CD14-positive monocyte (primary cell): Measurements from ENCODE around the gene GIMAP5. TPM values are rescaled to one million over a fixed set of nuclear protein-coding genes. Genes with fewer than 3 reads are reported as not detected.

Source experiments
- DNase-seq, 3 donors: peaks; one replicate each; pipeline ENCODE4 v3.0.0-alpha.2; 2011 to 2022
- H2AFZ ChIP-seq: 2 replicates; pipeline ENCODE4 v1.6.0; 2012; ENCODE audit warnings: mild to moderate bottlenecking, low read depth, low read length, inconsistent platforms; ENCODE audit not compliant: insufficient read depth, poor library complexity, severe bottlenecking
- H3K27ac ChIP-seq, 2 donors: 1 replicate in 1 of 2; 2 replicates in 1 of 2; pipeline ENCODE4 v1.5.1; 2012 to 2013; ENCODE audit warnings: low read length in 2 of 2, control low read depth in 1 of 2, inconsistent platforms in 1 of 2, low read depth in 1 of 2, mild to moderate bottlenecking in 1 of 2
- H3K27me3 ChIP-seq, 2 donors: one replicate each; pipeline versions ENCODE4 v1.6.0 to v1.6.1; 2011 to 2013; ENCODE audit warnings: low read length in 2 of 2; ENCODE audit not compliant: control insufficient read depth in 2 of 2, insufficient read depth in 2 of 2
- H3K36me3 ChIP-seq, 2 donors: replicated peaks in 1 of 2; 1 replicate in 1 of 2; 2 replicates in 1 of 2; pipeline versions ENCODE4 v1.5.1 to v1.6.1; 2012 to 2013; ENCODE audit warnings: low read length in 2 of 2, control low read depth in 1 of 2, inconsistent platforms in 1 of 2, mild to moderate bottlenecking in 1 of 2; ENCODE audit not compliant: insufficient read depth in 2 of 2, control insufficient read depth in 1 of 2
- H3K4me1 ChIP-seq, 2 donors: 1 replicate in 1 of 2; 2 replicates in 1 of 2; pipeline versions ENCODE4 v1.5.1 to v1.6.1; 2012 to 2013; ENCODE audit warnings: low read length in 2 of 2, control low read depth in 1 of 2, inconsistent platforms in 1 of 2, mild to moderate bottlenecking in 1 of 2, moderate library complexity in 1 of 2; ENCODE audit not compliant: insufficient read depth in 2 of 2, control insufficient read depth in 1 of 2
- H3K4me2 ChIP-seq: replicated peaks from 2 replicates; pipeline ENCODE3; 2012; ENCODE audit warnings: low read length, moderate library complexity, mild to moderate bottlenecking; ENCODE audit not compliant: poor library complexity, severe bottlenecking; ENCODE audit errors: extremely low read depth
- H3K4me3 ChIP-seq, 3 experiments: fragments of 200-600 bp in 1 of 3; sonication (generic) in 1 of 3; replicated peaks in 1 of 3; 1 replicate in 2 of 3; 2 replicates in 1 of 3; pipeline ENCODE4 v1.5.1; 2011 to 2013; ENCODE audit warnings: low read length in 3 of 3, mild to moderate bottlenecking in 3 of 3, control low read depth in 2 of 3, low read depth in 2 of 3, inconsistent platforms in 1 of 3, moderate library complexity in 1 of 3
- H3K79me2 ChIP-seq: 2 replicates; pipeline ENCODE4 v1.6.0; 2012; ENCODE audit warnings: mild to moderate bottlenecking, control low read depth, inconsistent platforms, low read length, moderate library complexity; ENCODE audit not compliant: insufficient read depth
- H3K9ac ChIP-seq: 2 replicates; pipeline ENCODE4 v1.6.0; 2017; ENCODE audit warnings: low read length, mild to moderate bottlenecking; ENCODE audit not compliant: insufficient read depth, poor library complexity, severe bottlenecking
- H3K9me3 ChIP-seq, 2 donors: replicated peaks in 1 of 2; 1 replicate in 1 of 2; 2 replicates in 1 of 2; pipeline versions ENCODE4 v1.5.1 to v1.6.1; 2012 to 2013; ENCODE audit warnings: low read length in 2 of 2, control low read depth in 1 of 2; ENCODE audit not compliant: control insufficient read depth in 1 of 2, insufficient read depth in 1 of 2
- H4K20me1 ChIP-seq: 2 replicates; pipeline ENCODE4 v1.6.0; 2012; ENCODE audit warnings: mild to moderate bottlenecking, low read length, control low read depth, moderate library complexity; ENCODE audit not compliant: insufficient read depth
- H3K27ac Mint-ChIP-seq, 7 donors: one replicate each; pipeline ENCODE4 v1.8.0; 2020; ENCODE audit warnings: mild to moderate bottlenecking in 7 of 7, mixed read lengths in 7 of 7, moderate library complexity in 6 of 7, inconsistent platforms in 2 of 7
- H3K27me3 Mint-ChIP-seq, 3 donors: one replicate each; pipeline ENCODE4 v1.8.0; 2021 to 2022; ENCODE audit warnings: low read depth in 3 of 3, mild to moderate bottlenecking in 3 of 3, mixed read lengths in 3 of 3, moderate library complexity in 3 of 3, inconsistent platforms in 1 of 3
- H3K36me3 Mint-ChIP-seq, 2 donors: one replicate each; pipeline ENCODE4 v1.8.0; 2020; ENCODE audit warnings: mixed read lengths in 2 of 2, inconsistent platforms in 1 of 2, mild to moderate bottlenecking in 1 of 2
- H3K4me1 Mint-ChIP-seq: one replicate; pipeline ENCODE4 v1.8.0; 2020; ENCODE audit warnings: mild to moderate bottlenecking, mixed read lengths
- H3K4me3 Mint-ChIP-seq, 2 donors: one replicate each; pipeline ENCODE4 v1.8.0; 2020; ENCODE audit warnings: mild to moderate bottlenecking in 2 of 2, mixed read lengths in 2 of 2, moderate library complexity in 1 of 2
- H3K9me3 Mint-ChIP-seq, 7 donors: one replicate each; pipeline ENCODE4 v1.8.0; 2020 to 2022; ENCODE audit warnings: mixed read lengths in 7 of 7, mild to moderate bottlenecking in 6 of 7, moderate library complexity in 6 of 7, inconsistent platforms in 2 of 7
- WGBS: methylation state at CpG from one replicate; pipeline ENCODE4 v1.1.5; 2013; ENCODE audit warnings: missing lambda C conversion rate; ENCODE audit not compliant: insufficient coverage; 5-methylcytosine and 5-hydroxymethylcytosine counted together
- intact Hi-C, 2 donors: fragments of 100-400 bp; cut with micrococcal nuclease; formaldehyde crosslinking; loops; one replicate each; pipeline versions ENCODE4 v1.15.0 to v1.15.1; 2023
- polyA plus RNA-seq, 3 donors: library from polyadenylated mRNA; depleted of rRNA in 1 of 3; unstranded in 2 of 3; stranded (reverse) in 1 of 3; fragments of 300-500 nt in 2 of 3; fragments of >200 nt in 1 of 3; fragmentation: Illumina TruSeq in 2 of 3; gene quantifications; 1 replicate in 2 of 3; 2 replicates in 1 of 3; pipeline ENCODE4 v1.2.3, GENCODE V29; 2012 to 2021
- TF ChIP-seq, protein P1 (sequence below): fragments of 200-600 bp; IDR thresholded peaks from one replicate; pipeline ENCODE4 v1.8.0; 2022; ENCODE audit warnings: antibody characterized with exemption, mild to moderate bottlenecking

Gene GIMAP5
- polyA plus RNA-seq, 3 donors, result 13.4 to 17.1 (median 14.4) TPM

DNA sequence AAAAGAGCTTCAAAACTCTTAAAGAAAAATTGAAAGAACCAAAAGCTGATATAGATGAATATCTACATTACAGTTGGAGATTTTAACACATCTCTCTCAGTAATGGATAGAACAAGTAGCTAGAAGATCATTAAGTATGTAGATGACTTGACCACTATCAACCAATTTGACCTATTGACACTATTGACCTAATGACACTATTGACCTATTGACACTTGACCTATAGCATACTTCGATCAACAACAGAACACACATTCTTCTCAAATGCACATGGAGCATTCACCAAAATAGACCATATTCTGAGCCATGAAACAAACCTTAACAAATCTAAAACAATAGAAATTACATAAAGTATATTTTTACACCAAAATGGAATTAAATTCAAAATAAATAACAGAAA is 22.3 kb downstream of the GIMAP5 start:
- no peak overlapping the region for H3K4me3 Mint-ChIP-seq
- Histone ChIP-seq H4K20me1 (no peaks in the 10 kb centered on the region), H3K79me2 (no peaks in the 10 kb centered on the region), H3K36me3 (no peaks in the 10 kb centered on the region), H3K27ac (no peak overlapping the region), H3K4me1 (peaks cover 17 to 20% of the 10 kb centered on the region in 2 donors), H3K4me2 (no peak overlapping the region), H2AFZ (no peak overlapping the region), H3K9ac (no peak overlapping the region), H3K9me3 (peaks cover 0 to 4% of the 10 kb centered on the region in 2 donors), H3K4me3 (no peak overlapping the region), H3K27me3 (no peaks in the 10 kb centered on the region)
- H3K27ac Mint-ChIP-seq, result no peak overlapping the region
- peaks cover 0 to 5% (median 0%) of the 10 kb centered on the region in 3 donors for H3K27me3 Mint-ChIP-seq
- H3K4me1 Mint-ChIP-seq, result peaks cover 23% of the 10 kb centered on the region
- peaks cover 10 to 18% of the 10 kb centered on the region in 2 donors for H3K36me3 Mint-ChIP-seq
- intact Hi-C loops, result no loop called here
- DNase-seq, result no peak
- 100% methylated on average over 1 of the region's 1 CpG for WGBS
- peaks cover 6 to 20% (median 10%) of the 10 kb centered on the region in 7 donors for H3K9me3 Mint-ChIP-seq
- TF ChIP-seq, protein P1, sequence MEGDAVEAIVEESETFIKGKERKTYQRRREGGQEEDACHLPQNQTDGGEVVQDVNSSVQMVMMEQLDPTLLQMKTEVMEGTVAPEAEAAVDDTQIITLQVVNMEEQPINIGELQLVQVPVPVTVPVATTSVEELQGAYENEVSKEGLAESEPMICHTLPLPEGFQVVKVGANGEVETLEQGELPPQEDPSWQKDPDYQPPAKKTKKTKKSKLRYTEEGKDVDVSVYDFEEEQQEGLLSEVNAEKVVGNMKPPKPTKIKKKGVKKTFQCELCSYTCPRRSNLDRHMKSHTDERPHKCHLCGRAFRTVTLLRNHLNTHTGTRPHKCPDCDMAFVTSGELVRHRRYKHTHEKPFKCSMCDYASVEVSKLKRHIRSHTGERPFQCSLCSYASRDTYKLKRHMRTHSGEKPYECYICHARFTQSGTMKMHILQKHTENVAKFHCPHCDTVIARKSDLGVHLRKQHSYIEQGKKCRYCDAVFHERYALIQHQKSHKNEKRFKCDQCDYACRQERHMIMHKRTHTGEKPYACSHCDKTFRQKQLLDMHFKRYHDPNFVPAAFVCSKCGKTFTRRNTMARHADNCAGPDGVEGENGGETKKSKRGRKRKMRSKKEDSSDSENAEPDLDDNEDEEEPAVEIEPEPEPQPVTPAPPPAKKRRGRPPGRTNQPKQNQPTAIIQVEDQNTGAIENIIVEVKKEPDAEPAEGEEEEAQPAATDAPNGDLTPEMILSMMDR, result no peak

DNA sequence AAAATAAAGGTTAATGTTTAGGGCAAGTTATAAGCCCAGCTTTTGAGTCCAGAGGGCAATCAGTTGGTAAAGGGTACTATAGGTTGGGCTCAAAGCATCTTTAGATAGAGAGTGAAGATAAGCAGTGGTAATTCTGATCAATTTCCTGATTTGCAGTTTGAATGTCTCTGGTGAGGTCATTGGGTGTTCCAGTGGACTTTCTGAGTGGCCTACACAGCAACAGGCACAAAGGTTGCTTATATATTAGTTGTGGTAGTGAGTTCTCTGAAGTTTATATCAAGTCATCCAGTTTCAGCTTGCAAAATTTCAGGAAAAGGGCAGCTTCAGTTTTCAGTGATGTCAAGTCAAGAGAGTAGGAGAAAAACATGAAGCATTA is 29.1 kb downstream of the GIMAP5 start:
- intact Hi-C loops, result no loop called here
- TF ChIP-seq, protein P1, result no peak
- peaks cover 32 to 58% of the 10 kb centered on the region in 2 donors for H3K36me3 Mint-ChIP-seq

More for the DNA sequence above, 29.1 kb downstream of the GIMAP5 start:
- H3K9me3 Mint-ChIP-seq, result peaks cover 6 to 11% (median 8%) of the 10 kb centered on the region in 7 donors
- no peaks in the 10 kb centered on the region for H3K4me1 ChIP-seq
- H3K79me2 ChIP-seq, result no peaks in the 10 kb centered on the region
- no peaks in the 10 kb centered on the region for H3K27me3 ChIP-seq
- no peak overlapping the region for H3K27ac Mint-ChIP-seq
- H3K9ac ChIP-seq, result no peak overlapping the region
- no peak overlapping the region for H3K27ac ChIP-seq
- no peak for DNase-seq
- no peak overlapping the region for H3K4me3 ChIP-seq
- H3K4me3 Mint-ChIP-seq, result no peak overlapping the region
- H3K4me1 Mint-ChIP-seq, result no peaks in the 10 kb centered on the region
- H4K20me1 ChIP-seq, result no peaks in the 10 kb centered on the region
- H3K4me2 ChIP-seq, result no peak overlapping the region
- peaks cover 0 to 46% of the 10 kb centered on the region in 2 donors for H3K36me3 ChIP-seq
- H2AFZ ChIP-seq, result no peak overlapping the region
- peaks cover 0 to 4% of the 10 kb centered on the region in 2 donors for H3K9me3 ChIP-seq
- H3K27me3 Mint-ChIP-seq, result peaks cover 0 to 2% (median 0%) of the 10 kb centered on the region in 3 donors
